SK-N-SH (cell line): ENCODE measurements around the gene CAMK2D. TPM values are rescaled to one million over a fixed set of nuclear protein-coding genes. Genes with fewer than 3 reads are reported as not detected.

Experiments used
- CTCF ChIA-PET: fragments of 300-600, 350-600 bp; formaldehyde crosslinking; extraction: SDS; loops from one replicate; lab custom pipeline; 2021; lab: Yijun Ruan, JAX
- POLR2A ChIA-PET: fragments of 350-600 bp; sonication (Branson Sonifier 250); formaldehyde crosslinking; extraction: SDS; loops from one replicate; lab custom pipeline; 2020; ENCODE audit warnings: antibody characterized with exemption, inconsistent platforms; lab: Yijun Ruan, JAX
- DNase-seq: peaks from one replicate; pipeline ENCODE4 v3.0.0; 2012
- H2AFZ ChIP-seq: fragments of 200-600 bp; sonication (generic); 2 replicates; pipeline ENCODE4 v1.8.1; 2016; ENCODE audit warnings: antibody characterized with exemption, mild to moderate bottlenecking, low read depth
- H3F3A ChIP-seq: fragments of 200-600 bp; sonication (generic); replicated peaks from 2 replicates; pipeline ENCODE3; 2016; ENCODE audit warnings: antibody characterized with exemption, mild to moderate bottlenecking; ENCODE audit not compliant: insufficient read depth
- H3K27ac ChIP-seq, 2 experiments: fragments of 200-500 bp in 1 of 2; fragments of 200-600 bp in 1 of 2; sonication (Bioruptor generic) in 1 of 2; sonication (generic), shearing (Covaris generic) in 1 of 2; 2 replicates each; pipeline versions ENCODE4 v1.5.1 to v1.6.1; 2014 to 2016; ENCODE audit warnings: low read depth in 2 of 2, inconsistent platforms in 1 of 2, low read length in 1 of 2, mild to moderate bottlenecking in 1 of 2, mixed read lengths in 1 of 2
- H3K27me3 ChIP-seq: fragments of 200-600 bp; sonication (generic), shearing (Covaris generic); 2 replicates; pipeline ENCODE4 v1.6.1; 2016; ENCODE audit warnings: mixed run types; ENCODE audit not compliant: insufficient read depth
- H3K36me3 ChIP-seq, 2 experiments: fragments of 200-500 bp in 1 of 2; fragments of 200-600 bp in 1 of 2; sonication (Bioruptor generic) in 1 of 2; sonication (generic) in 1 of 2; replicated peaks in 1 of 2; 2 replicates each; pipeline versions ENCODE3 to v1.5.1; 2014 to 2016; ENCODE audit warnings: low read length in 1 of 2, mild to moderate bottlenecking in 1 of 2; ENCODE audit not compliant: insufficient read depth in 2 of 2, control insufficient read depth in 1 of 2
- H3K4me1 ChIP-seq, 2 experiments: fragments of 200-500 bp in 1 of 2; fragments of 200-600 bp in 1 of 2; sonication (Bioruptor generic) in 1 of 2; sonication (generic), shearing (Covaris generic) in 1 of 2; 2 replicates each; pipeline versions ENCODE4 v1.5.1 to v1.6.1; 2014 to 2016; ENCODE audit warnings: low read depth in 1 of 2, low read length in 1 of 2, mixed run types in 1 of 2; ENCODE audit not compliant: insufficient read depth in 2 of 2, control insufficient read depth in 1 of 2
- H3K4me2 ChIP-seq: fragments of 200-600 bp; sonication (generic), shearing (Covaris generic); 2 replicates; pipeline ENCODE4 v1.6.1; 2017; ENCODE audit warnings: mixed run types
- H3K4me3 ChIP-seq, 2 experiments: fragments of 200-500 bp in 1 of 2; fragments of 200-600 bp in 1 of 2; sonication (Bioruptor generic) in 1 of 2; sonication (generic), shearing (Covaris generic) in 1 of 2; 2 replicates each; pipeline versions ENCODE4 v1.5.1 to v1.8.1; 2014 to 2016; ENCODE audit warnings: low read depth in 2 of 2, inconsistent platforms in 1 of 2, low read length in 1 of 2, mild to moderate bottlenecking in 1 of 2, mixed read lengths in 1 of 2, moderate library complexity in 1 of 2
- H3K79me2 ChIP-seq: fragments of 200-600 bp; sonication (generic); 2 replicates; pipeline ENCODE4 v1.8.1; 2017; ENCODE audit warnings: mild to moderate bottlenecking; ENCODE audit not compliant: insufficient read depth
- H3K9ac ChIP-seq: fragments of 200-600 bp; sonication (generic); 2 replicates; pipeline ENCODE4 v1.6.1; 2017; ENCODE audit warnings: mixed run types
- H3K9me2 ChIP-seq: fragments of 200-600 bp; sonication (generic); 2 replicates; pipeline ENCODE4 v1.6.1; 2017; ENCODE audit warnings: mixed run types
- H3K9me3 ChIP-seq: fragments of 200-600 bp; sonication (generic); 2 replicates; pipeline ENCODE4 v1.6.1; 2017; ENCODE audit warnings: mixed run types, mild to moderate bottlenecking, moderate library complexity
- H4K20me1 ChIP-seq: fragments of 200-600 bp; sonication (generic); 2 replicates; pipeline ENCODE4 v1.6.1; 2017; ENCODE audit warnings: mild to moderate bottlenecking, mixed run types; ENCODE audit not compliant: insufficient read depth
- CTCF ChIP-seq: fragments of 200-600 bp; sonication (generic); IDR thresholded peaks from 2 replicates; pipeline ENCODE4 v1.6.1; 2017; ENCODE audit warnings: antibody characterized with exemption, mild to moderate bottlenecking, moderate library complexity
- EZH2phosphoT487 ChIP-seq: fragments of 200-600 bp; sonication (generic); IDR thresholded peaks from 2 replicates; pipeline ENCODE4 v1.6.1; 2017; ENCODE audit warnings: low read depth, mixed run types, mild to moderate bottlenecking, antibody characterized with exemption, moderate library complexity, borderline replicate concordance
- FOSL2 ChIP-seq: IDR thresholded peaks from 2 replicates; pipeline ENCODE4 v1.4.0; 2012; ENCODE audit warnings: low read depth, mild to moderate bottlenecking, moderate library complexity, borderline replicate concordance
- GABPA ChIP-seq: IDR thresholded peaks from 2 replicates; pipeline ENCODE4 v1.4.0; 2012; ENCODE audit warnings: low read depth, mild to moderate bottlenecking
- IRF3 ChIP-seq: fragments of 150-350 bp; IDR thresholded peaks from 2 replicates; pipeline ENCODE4 v1.6.1; 2016; ENCODE audit warnings: mild to moderate bottlenecking, low read depth, low read length
- JUND ChIP-seq: IDR thresholded peaks from 2 replicates; pipeline ENCODE4 v1.4.0; 2012
- NFIC ChIP-seq: IDR thresholded peaks from 2 replicates; pipeline ENCODE4 v1.4.0; 2012; ENCODE audit warnings: borderline replicate concordance
- NRF1 ChIP-seq: IDR thresholded peaks from 2 replicates; pipeline ENCODE4 v1.6.1; 2012; ENCODE audit warnings: low read depth, mild to moderate bottlenecking, low read length
- POLR2AphosphoS5 ChIP-seq: IDR thresholded peaks from 2 replicates; pipeline ENCODE4 v1.6.1; 2012; ENCODE audit warnings: low read depth, low read length
- RAD21 ChIP-seq: IDR thresholded peaks from 2 replicates; pipeline ENCODE4 v1.6.1; 2012; ENCODE audit warnings: mild to moderate bottlenecking, low read length
- REST ChIP-seq: IDR thresholded peaks from 2 replicates; pipeline ENCODE4 v1.6.1; 2012; ENCODE audit warnings: mild to moderate bottlenecking, low read depth, low read length, moderate library complexity
- RXRA ChIP-seq: IDR thresholded peaks from 2 replicates; pipeline ENCODE4 v1.4.0; 2012; ENCODE audit warnings: low read depth, mild to moderate bottlenecking, borderline replicate concordance
- SIN3A ChIP-seq: IDR thresholded peaks from 2 replicates; pipeline ENCODE4 v1.6.1; 2012; ENCODE audit warnings: low read depth, mild to moderate bottlenecking, low read length, moderate library complexity, borderline replicate concordance
- SMC3 ChIP-seq: IDR thresholded peaks from 2 replicates; pipeline ENCODE4 v1.6.1; 2012; ENCODE audit warnings: low read depth, low read length, improper control_type of control experiment
- USF1 ChIP-seq: IDR thresholded peaks from 2 replicates; pipeline ENCODE4 v1.4.0; 2012; ENCODE audit warnings: low read depth, borderline replicate concordance
- USF2 ChIP-seq: fragments of 150-350 bp; IDR thresholded peaks from 2 replicates; pipeline ENCODE4 v1.6.1; 2017; ENCODE audit warnings: antibody characterized with exemption, low read length, low read depth, borderline replicate concordance
- YY1 ChIP-seq: IDR thresholded peaks from 2 replicates; pipeline ENCODE4 v1.4.0; 2012; ENCODE audit warnings: low read depth, mild to moderate bottlenecking
- ZBTB33 ChIP-seq: IDR thresholded peaks from 2 replicates; pipeline ENCODE4 v1.4.0; 2012; ENCODE audit warnings: low read depth, borderline replicate concordance
- WGBS: methylation state at CpG from one replicate; pipeline ENCODE4 v1.1.6; 2017; ENCODE audit warnings: low lambda C conversion rate; 5-methylcytosine and 5-hydroxymethylcytosine counted together
- polyA plus RNA-seq, 3 experiments: library from polyadenylated mRNA; depleted of rRNA; stranded (reverse); fragments of >200 nt; gene quantifications; 2 replicates each; pipeline ENCODE4 v1.2.3, GENCODE V29; 2012

CAMK2D gene
- polyA plus RNA-seq, 1 of the 3 experiments (the other 2 are of a cell fraction), result 17.0 TPM

GRCh38 chr4:113587156-113587555, 174.4 kb downstream of the CAMK2D start:
- Histone ChIP-seq H3K9me3 (no peaks in the 10 kb centered on the region), H3K27ac (no peak overlapping the region), H3K4me1 (peaks cover 0 to 14% of the 10 kb centered on the region in 2 experiments; a peak in 3 of 4 replicates), H3K9ac (no peak overlapping the region), H3K27me3 (no peaks in the 10 kb centered on the region), H2AFZ (no peak overlapping the region), H3F3A (peaks cover 9% of the 10 kb centered on the region), H3K79me2 (peaks cover 9% of the 10 kb centered on the region; the same call in 1 of the 2 replicates), H3K4me3 (no peak overlapping the region), H4K20me1 (peaks cover 3% of the 10 kb centered on the region; the same call in 1 of the 2 replicates), H3K4me2 (no peak overlapping the region), H3K36me3 (peaks cover 0 to 4% of the 10 kb centered on the region in 2 experiments), H3K9me2 (no peaks in the 10 kb centered on the region)
- TF ChIP-seq YY1 (no peak), RXRA (no peak), RAD21 (no peak), NRF1 (no peak), USF2 (no peak), CTCF (no peak), SMC3 (no peak), FOSL2 (no peak), NFIC (no peak), EZH2phosphoT487 (no peak), POLR2AphosphoS5 (no peak), USF1 (no peak), SIN3A (no peak), JUND (no peak), IRF3 (no peak), REST (no peak), GABPA (no peak), ZBTB33 (no peak)
- ChIA-PET POLR2A (no interaction called here), CTCF (no interaction called here)
- 97% methylated on average over 2 of the region's 2 CpGs for WGBS
- DNase-seq, result no peak
